Measurements from ENCODE around the gene ATP6V1F. TPM values are rescaled to one million over a fixed set of nuclear protein-coding genes. Genes with fewer than 3 reads are reported as not detected.

Gene ATP6V1F
- total RNA-seq, 1 experiment from 2014 or later, result 115 TPM

GRCh38 chr7:128829391-128830166 lies 33.1 kb upstream of the ATP6V1F start:
- H3K4me1 ChIP-seq (ENCODE audit: insufficient read depth, low read length), result peaks cover 5% of the 10 kb centered on the region; the same call in 1 of the 2 replicates
- no peak overlapping the region for H3K56ac ChIP-seq (ENCODE audit: insufficient read length, low read depth, low read length)
- Mint-ChIP-seq H3K4me3 (peak overlapping the region; percentile 55 to 74), H3K27ac (no peak overlapping the region; a peak in 1 of 7 replicates), H3K9me3 (no peaks in the 10 kb centered on the region), H3K4me1 (peaks cover 34 to 53% of the 10 kb centered on the region in 2 experiments), H3K27me3 (ENCODE audit: low read depth) (peaks cover 48% of the 10 kb centered on the region), H3K36me3 (ENCODE audit: insufficient read depth in 1 of 3, low read depth in 3 of 3) (no peaks in the 10 kb centered on the region)
- H3K79me1 ChIP-seq (ENCODE audit: insufficient read depth, low read depth, low read length, poor library complexity, severe bottlenecking), result no peaks in the 10 kb centered on the region
- no peak overlapping the region for H3K18ac ChIP-seq (ENCODE audit: insufficient read length, low read depth, low read length)
- no peak overlapping the region for H3T11ph ChIP-seq (ENCODE audit: low read length)
- peak overlapping the region; percentile 15 for H3K4me2 ChIP-seq (ENCODE audit: insufficient read depth, insufficient read length, low read length)
- no peaks in the 10 kb centered on the region for H3K79me2 ChIP-seq (ENCODE audit: insufficient read depth, low read length)
- no CpG with 5 or more reads among the region's 13 CpGs for WGBS (ENCODE audit: extremely low coverage, insufficient read length, low lambda C conversion rate)
- H3K27me3 ChIP-seq (ENCODE audit: insufficient read depth, low read length), result peaks cover 11% of the 10 kb centered on the region; the same call in 1 of the 2 replicates
- no peak overlapping the region for H3K14ac ChIP-seq (ENCODE audit: insufficient read depth, low read length)
- H2BK15ac ChIP-seq (ENCODE audit: low read depth, low read length), result no peak overlapping the region
- no peak for DNase-seq
- no peak overlapping the region for H4K91ac ChIP-seq (ENCODE audit: insufficient read length, low read depth, low read length)
- no peaks in the 10 kb centered on the region for H4K20me1 ChIP-seq (ENCODE audit: control insufficient read depth, insufficient read depth, insufficient read length)
- no peak overlapping the region for H3K23ac ChIP-seq (ENCODE audit: insufficient read length, low read depth, low read length)
- H3K23me2 ChIP-seq (ENCODE audit: insufficient read length, low read depth, low read length, poor library complexity, severe bottlenecking), result peaks cover 22% of the 10 kb centered on the region
- no peak overlapping the region for H2BK120ac ChIP-seq (ENCODE audit: low read depth, low read length, poor library complexity, severe bottlenecking)
- no peak for TF ChIP-seq CTCF (conservative IDR thresholded peaks at IDR 0.05)
- H2BK20ac ChIP-seq (ENCODE audit: low read depth, low read length, poor library complexity, severe bottlenecking), result no peak overlapping the region
- no peak overlapping the region for H2BK5ac ChIP-seq (ENCODE audit: insufficient read length, low read length)
- no peak overlapping the region for H3K4ac ChIP-seq (ENCODE audit: low read depth, low read length)
- H2BK12ac ChIP-seq (ENCODE audit: insufficient read length, low read depth, low read length), result no peak overlapping the region
- no peak overlapping the region for H2AFZ ChIP-seq (ENCODE audit: low read length)
- no peak overlapping the region for H4K5ac ChIP-seq (ENCODE audit: insufficient read length, low read depth, low read length)
- H4K8ac ChIP-seq (replicated peaks; ENCODE audit: insufficient read length, low read depth, low read length), result no peak overlapping the region
- H2AK5ac ChIP-seq (ENCODE audit: insufficient read length, low read length), result no peak overlapping the region
- H3K9ac ChIP-seq (ENCODE audit: extremely low read depth, insufficient read length, low read length), result no peak overlapping the region
- no peaks in the 10 kb centered on the region for H3K9me3 ChIP-seq (ENCODE audit: control insufficient read depth, low read depth, low read length)
- no peak overlapping the region for H3K27ac ChIP-seq (ENCODE audit: insufficient read length, low read depth, low read length)

Measured in H9 (cell line).